ENCODE data around the gene COL4A5.

- TF ChIP-seq CTCF (IDR thresholded peaks at IDR 0.05) (no peak), POLR2A (IDR thresholded peaks at IDR 0.05) (no peak)
Measured at GRCh38 chrX:108737754-108738153, 298.1 kb downstream of the COL4A5 start.
